ENCODE data around the gene BLVRB. TPM values are rescaled to one million over a fixed set of nuclear protein-coding genes. Genes with fewer than 3 reads are reported as not detected.
"Not testable (repeated sequence)": the region's sequence is repeated elsewhere in the genome, so short reads cannot be mapped to it uniquely, and the experiment has no call there.

The BLVRB gene
- polyA plus RNA-seq, 4 donors: 40.4 to 67.0 (median 49.9) TPM

- DNase-seq (ENCODE audit: low read depth in 4 of 4, low spot score in 2 of 4): no peak
These were observed 26.7 kb upstream of the BLVRB start for GRCh38 chr19:40492274-40492673.

- no peak for DNase-seq (ENCODE audit: low read depth in 4 of 4, low spot score in 2 of 4)
These were observed 24.3 kb upstream of the BLVRB start for GRCh38 chr19:40489882-40490230.

GRCh38 chr19:40486017-40486416 is 20.5 kb upstream of the BLVRB start:
- DNase-seq (ENCODE audit: low read depth in 4 of 4, low spot score in 2 of 4): no peak

DNA sequence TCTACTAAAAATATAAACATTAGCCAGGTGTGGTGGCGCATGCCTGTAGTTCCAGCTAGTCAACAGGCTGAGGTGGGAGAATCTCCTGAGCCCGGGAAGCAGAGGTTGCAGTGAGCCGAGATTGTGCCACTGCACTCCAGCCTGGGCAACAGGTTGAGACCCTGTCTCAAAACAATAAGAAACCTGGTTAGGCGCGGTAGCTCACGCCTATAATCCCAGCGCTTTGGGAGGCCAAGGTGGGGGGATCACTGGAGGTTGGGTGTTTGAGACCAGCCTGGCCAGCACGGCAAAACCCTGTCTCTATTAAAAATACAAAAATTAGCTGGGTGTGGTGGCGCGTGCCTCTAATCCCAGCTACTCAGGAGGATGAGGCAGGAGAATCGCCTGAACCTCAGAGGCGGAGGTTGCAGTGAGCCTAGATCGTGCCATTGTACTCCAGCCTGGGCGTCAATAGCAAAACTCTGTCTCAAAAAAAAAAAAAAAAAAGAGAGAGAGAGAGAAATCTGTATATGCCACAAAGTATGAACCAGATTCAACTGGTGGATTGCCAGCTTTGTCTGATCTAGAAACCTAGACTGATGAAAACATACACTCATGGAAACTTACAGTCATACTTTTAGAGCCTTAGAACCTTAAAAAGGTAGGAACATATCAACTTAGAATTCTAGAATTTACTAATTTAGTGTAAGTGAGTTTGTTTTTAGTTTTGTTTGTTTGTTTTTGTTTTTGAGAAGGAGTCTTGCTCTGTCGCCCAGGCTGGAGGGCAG is 10.5 kb upstream of the BLVRB start:
- not testable (repeated sequence) for DNase-seq (ENCODE audit: low read depth in 4 of 4, low spot score in 2 of 4)

GRCh38 chr19:40474737-40475136 is 9.2 kb upstream of the BLVRB start:
- no peak for DNase-seq (ENCODE audit: low read depth in 4 of 4, low spot score in 2 of 4)

DNA sequence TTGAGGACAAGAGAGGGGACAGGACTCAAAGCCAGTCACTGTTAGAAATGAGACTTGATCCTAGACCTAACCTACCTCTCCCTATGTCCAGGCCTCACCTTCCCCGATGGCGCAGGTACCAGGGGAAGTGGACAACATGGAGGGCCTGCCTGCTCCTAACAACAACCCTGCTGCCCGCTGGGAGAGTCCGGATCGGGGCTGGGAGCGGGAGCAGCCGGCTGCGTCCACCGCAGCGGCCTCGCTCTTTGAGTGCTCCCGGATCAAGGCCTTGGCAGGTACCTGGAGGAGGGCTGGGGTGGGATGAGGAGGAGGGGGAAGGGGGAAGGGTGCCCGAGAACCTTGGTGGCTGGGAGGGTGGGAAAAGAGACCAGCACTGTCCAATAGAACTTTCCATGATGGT is 7.0 kb upstream of the BLVRB start:
- DNase-seq (ENCODE audit: low read depth in 4 of 4, low spot score in 2 of 4): no peak

DNA sequence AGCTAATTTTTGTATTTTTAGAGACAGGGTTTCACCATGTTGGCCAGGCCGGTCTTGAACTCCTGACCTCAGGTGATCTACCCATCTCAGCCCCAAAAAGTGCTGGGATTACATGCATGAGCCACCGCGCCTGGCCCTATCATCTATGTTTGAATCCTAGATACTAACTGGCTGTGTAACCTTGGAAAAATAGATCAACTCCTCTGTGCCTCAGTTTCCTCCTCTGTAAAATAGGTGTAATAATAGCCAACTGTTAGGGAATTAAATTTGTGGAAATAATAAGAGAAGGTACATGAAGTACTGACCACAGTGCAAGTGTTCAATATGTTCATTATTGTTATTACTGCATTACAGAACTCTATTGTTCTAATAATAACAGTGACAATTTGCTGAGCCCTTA is 5.6 kb upstream of the BLVRB start:
- DNase-seq (ENCODE audit: low read depth in 4 of 4, low spot score in 2 of 4): no peak

DNA sequence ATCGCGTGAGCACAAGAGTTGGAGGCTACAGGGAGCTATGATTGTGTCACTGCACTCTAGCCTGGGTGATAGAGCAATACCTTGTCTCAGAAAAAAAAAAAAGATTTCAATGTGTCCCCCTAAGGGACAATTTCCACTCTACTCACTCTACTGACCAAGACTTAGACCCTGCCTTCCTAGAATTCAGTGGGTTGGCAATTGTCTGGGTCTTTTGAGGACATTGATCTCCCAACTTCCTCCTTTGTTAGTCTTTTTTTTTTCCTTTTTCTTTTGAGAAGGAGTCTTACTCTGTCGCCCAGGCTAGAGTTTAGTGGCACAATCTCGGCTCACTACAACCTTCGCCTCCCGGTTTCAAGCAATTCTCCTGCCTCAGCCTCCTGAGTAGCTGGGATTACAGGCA is 3.5 kb upstream of the BLVRB start:
- no peak for DNase-seq (ENCODE audit: low read depth in 4 of 4, low spot score in 2 of 4)

- no peak for DNase-seq (ENCODE audit: low read depth in 4 of 4, low spot score in 2 of 4)
These were observed 1.6 kb upstream of the BLVRB start, which contains the start of gene SPTBN4 for GRCh38 chr19:40466985-40467734. Gene SPTBN4, plus strand, starts transcription at chr19:40467001. Its CDS starts 5,621 bp downstream, at chr19:40472622.

GRCh38 chr19:40466219-40466984 is 857 bp upstream of the BLVRB start:
- no peak for DNase-seq (ENCODE audit: low read depth in 4 of 4, low spot score in 2 of 4)

DNA sequence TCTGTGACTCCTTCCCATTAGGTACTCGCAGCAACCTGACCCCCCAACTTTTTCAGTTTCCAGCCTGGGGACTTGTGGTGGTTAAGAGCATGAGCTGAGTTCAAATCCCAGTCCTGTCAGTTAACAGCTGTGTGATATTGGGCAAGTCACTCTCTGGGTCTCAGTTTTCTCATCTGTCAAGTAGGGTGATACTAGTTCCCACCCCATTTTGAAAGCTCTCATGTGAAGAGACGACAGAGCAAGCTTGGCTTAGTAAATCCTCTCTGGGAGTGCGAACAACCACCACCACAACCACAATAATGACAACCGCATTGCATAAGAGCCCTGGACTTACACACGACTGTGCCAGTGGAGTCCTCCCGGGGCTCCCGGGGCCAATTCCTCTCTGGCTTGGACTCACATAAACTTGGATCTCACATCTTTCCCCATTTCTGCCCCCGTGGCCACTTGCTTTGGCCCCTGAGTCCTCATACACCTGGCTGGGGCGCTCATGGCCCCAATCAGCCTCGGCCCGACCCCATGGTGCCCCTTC is 454 bp downstream of the BLVRB start:
- DNase-seq (ENCODE audit: low read depth in 4 of 4, low spot score in 2 of 4): no peak

- DNase-seq (ENCODE audit: low read depth in 4 of 4, low spot score in 2 of 4): peak in 2 of 4 donors; percentile 62 to 85
These were observed 1.2 kb downstream of the BLVRB start for GRCh38 chr19:40464059-40465024.

- DNase-seq (ENCODE audit: low read depth in 4 of 4, low spot score in 2 of 4): not testable (repeated sequence)
These were observed 1.9 kb downstream of the BLVRB start for GRCh38 chr19:40463587-40464037.

DNA sequence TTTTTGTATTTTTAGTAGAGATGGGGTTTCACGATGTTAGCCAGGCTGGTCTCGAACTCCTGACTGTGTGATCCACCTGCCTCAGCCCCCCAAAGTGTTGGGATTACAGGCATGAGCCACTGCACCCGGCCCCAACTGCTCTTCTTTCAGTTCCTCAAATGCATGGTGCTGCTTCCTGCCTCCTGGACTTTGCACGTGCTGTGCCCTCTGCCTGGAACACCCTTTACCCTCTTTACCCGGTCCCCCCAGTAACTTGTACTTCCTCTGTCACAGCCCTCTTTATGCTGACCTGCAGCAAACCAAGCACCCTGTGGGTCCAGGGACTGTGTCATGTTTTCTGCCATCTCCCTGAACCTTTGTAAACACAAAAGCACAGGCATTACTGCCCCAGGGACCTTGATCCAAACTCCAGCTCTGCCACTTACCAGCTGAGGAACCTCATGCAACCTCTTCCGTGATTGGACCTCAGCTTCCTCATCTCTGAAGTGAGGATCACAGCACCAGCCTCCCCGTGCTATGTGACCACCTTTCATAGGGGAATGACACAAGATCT is 3.8 kb downstream of the BLVRB start:
- no peak for DNase-seq (ENCODE audit: low read depth in 4 of 4, low spot score in 2 of 4)

GRCh38 chr19:40460185-40460584 is 5.4 kb downstream of the BLVRB start:
- no peak for DNase-seq (ENCODE audit: low read depth in 4 of 4, low spot score in 2 of 4)

DNA sequence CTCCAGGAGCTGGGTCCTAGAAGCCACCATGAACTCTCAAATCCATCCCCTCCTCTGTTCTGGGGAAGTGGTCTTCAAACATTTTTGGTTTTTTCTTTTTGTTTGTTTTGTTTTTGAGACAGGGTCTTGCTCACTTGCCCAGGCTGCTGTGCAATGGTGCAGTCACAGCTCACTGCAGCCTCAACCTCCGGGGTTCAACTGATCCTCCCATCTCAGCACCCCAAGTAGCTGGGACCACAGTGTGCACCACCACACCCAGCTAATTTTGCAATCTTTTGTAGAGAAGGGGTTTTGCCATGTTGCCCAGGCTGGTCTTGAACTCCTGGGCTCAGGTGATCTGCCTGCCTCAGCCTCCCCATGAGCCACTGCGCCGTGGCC is 7.0 kb downstream of the BLVRB start:
- no peak for DNase-seq (ENCODE audit: low read depth in 4 of 4, low spot score in 2 of 4)

DNA sequence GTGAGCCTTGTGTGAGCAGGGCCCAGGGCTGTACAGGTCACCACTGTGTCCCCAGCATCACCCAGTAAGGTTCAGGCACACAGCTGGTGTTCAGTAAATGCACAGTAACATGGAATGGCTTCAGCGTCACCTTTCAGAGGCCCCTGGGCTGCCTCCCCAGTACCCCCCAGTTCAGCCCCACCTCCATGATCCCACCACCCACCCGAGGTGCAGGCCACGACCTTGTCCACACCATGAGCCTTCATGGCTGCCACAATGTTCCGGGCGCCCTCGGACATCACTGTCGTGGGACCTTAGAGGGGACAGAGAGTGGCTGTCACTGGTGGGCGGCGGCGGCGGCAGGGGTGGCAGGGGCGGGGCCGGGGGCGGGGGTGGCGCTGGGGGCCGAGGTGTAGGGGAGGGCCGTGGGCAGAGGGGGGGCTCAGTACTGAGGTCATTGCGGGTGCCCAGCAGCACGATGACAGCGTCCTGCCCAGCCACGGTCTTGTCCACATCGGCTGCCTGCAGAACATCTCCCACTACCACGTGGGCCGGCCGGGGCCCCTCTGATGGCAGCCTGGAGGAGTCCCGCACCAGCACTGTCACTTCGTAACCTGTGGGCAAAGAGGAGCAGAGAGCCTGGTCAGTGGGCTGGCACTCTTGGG is 7.5 kb downstream of the BLVRB start:
- no peak for DNase-seq (ENCODE audit: low read depth in 4 of 4, low spot score in 2 of 4)

DNA sequence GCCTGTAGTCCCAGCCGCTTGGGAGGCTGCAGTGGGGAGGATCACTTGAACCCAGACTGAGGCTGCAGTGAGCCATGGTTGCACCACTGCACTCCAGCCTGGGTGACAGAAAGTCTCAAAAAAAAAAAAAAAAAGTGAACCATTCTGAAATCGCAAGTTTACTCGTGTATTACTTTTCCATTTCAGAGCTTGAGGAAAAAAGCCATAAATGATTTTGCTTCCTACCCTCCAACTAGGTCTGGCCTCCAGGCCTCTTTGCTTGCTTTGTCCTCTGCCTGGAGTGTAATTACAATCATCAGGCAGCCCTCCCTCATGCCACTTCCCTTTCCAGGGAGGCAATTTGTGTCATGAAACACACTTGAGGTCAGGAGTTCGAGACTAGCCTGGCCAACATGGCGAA is 8.5 kb downstream of the BLVRB start:
- DNase-seq (ENCODE audit: low read depth in 4 of 4, low spot score in 2 of 4): no peak

- not testable (repeated sequence) for DNase-seq (ENCODE audit: low read depth in 4 of 4, low spot score in 2 of 4)
These were observed 11.6 kb downstream of the BLVRB start for GRCh38 chr19:40453943-40454342.

All from left renal cortex interstitium (tissue), 4 donors.